Measurements from ENCODE around the gene BHMT2.

DNA sequence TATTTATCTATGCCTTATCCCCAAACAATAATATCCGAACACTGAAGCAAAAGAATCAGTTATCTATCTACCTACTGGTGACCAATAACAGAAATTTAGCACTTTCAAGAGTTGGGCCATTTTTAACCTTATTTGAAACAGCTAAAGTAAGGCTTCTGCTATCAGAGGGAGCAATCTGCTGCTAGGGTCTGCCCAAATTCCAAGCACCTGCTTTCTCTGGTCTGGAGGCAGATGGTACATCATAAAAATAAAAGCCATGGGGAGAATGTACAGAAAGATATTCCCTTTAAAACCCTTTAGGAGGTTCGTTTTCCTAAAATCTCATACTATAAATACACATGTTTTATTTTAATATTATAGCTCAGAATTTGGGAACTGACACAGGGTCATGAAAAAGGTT is 46.8 kb upstream of the BHMT2 start:
- TF ChIP-seq CTCF (IDR thresholded peaks at IDR 0.05) (no peak), POLR2A (IDR thresholded peaks at IDR 0.05) (no peak)
